GM23248 (cell line): ENCODE results near the gene OPCML. TPM values are rescaled to one million over a fixed set of nuclear protein-coding genes. Genes with fewer than 3 reads are reported as not detected.

Experiments used
- DNase-seq: peaks from one replicate; pipeline ENCODE4 v3.0.0-alpha.2; 2015
- H2AFZ ChIP-seq: fragments of 200-600 bp; sonication (generic); 2 replicates; pipeline ENCODE4 v1.6.1; 2016; ENCODE audit warnings: antibody characterized with exemption
- H3F3A ChIP-seq: fragments of 200-600 bp; sonication (generic); 2 replicates; pipeline ENCODE4 v1.6.1; 2016; ENCODE audit warnings: mild to moderate bottlenecking, antibody characterized with exemption, mixed run types; ENCODE audit not compliant: insufficient read depth
- H3K27ac ChIP-seq: fragments of 200-600 bp; sonication (generic); 2 replicates; pipeline ENCODE4 v1.5.1; 2016; ENCODE audit warnings: mild to moderate bottlenecking
- H3K27me3 ChIP-seq: fragments of 200-600 bp; sonication (generic); replicated peaks from 2 replicates; pipeline ENCODE4 v1.6.1; 2016; ENCODE audit warnings: mild to moderate bottlenecking; ENCODE audit not compliant: insufficient read depth
- H3K36me3 ChIP-seq: fragments of 200-600 bp; sonication (generic); 2 replicates; pipeline ENCODE4 v1.6.1; 2016; ENCODE audit warnings: low read depth, mild to moderate bottlenecking
- H3K4me1 ChIP-seq: fragments of 200-600 bp; sonication (generic); 2 replicates; pipeline ENCODE4 v1.6.1; 2016; ENCODE audit warnings: mild to moderate bottlenecking; ENCODE audit not compliant: insufficient read depth
- H3K4me2 ChIP-seq: fragments of 200-600 bp; sonication (generic); one replicate; pipeline ENCODE4 v1.6.1; 2016; ENCODE audit warnings: mild to moderate bottlenecking; ENCODE audit not compliant: unreplicated experiment
- H3K4me3 ChIP-seq: fragments of 200-600 bp; sonication (generic); 2 replicates; pipeline ENCODE4 v1.5.1; 2016; ENCODE audit warnings: mild to moderate bottlenecking
- H3K79me2 ChIP-seq: fragments of 200-600 bp; sonication (generic); 2 replicates; pipeline ENCODE4 v1.6.1; 2016; ENCODE audit warnings: mild to moderate bottlenecking; ENCODE audit not compliant: insufficient read depth
- H3K9ac ChIP-seq: fragments of 200-600 bp; sonication (generic); 2 replicates; pipeline ENCODE4 v1.6.1; 2016; ENCODE audit warnings: mild to moderate bottlenecking
- H3K9me2 ChIP-seq: fragments of 200-600 bp; sonication (generic); 2 replicates; pipeline ENCODE4 v1.6.1; 2016; ENCODE audit warnings: mixed run types, mild to moderate bottlenecking, moderate library complexity; ENCODE audit not compliant: insufficient read depth
- H3K9me3 ChIP-seq: fragments of 200-600 bp; sonication (generic); one replicate; pipeline ENCODE4 v1.6.1; 2017; ENCODE audit warnings: low read depth
- H4K20me1 ChIP-seq: fragments of 200-600 bp; sonication (generic); 2 replicates; pipeline ENCODE4 v1.6.0; 2016; ENCODE audit not compliant: insufficient read depth
- EZH2 ChIP-seq: fragments of 200-600 bp; sonication (generic); IDR thresholded peaks from 2 replicates; pipeline ENCODE4 v1.6.1; 2018; ENCODE audit warnings: antibody characterized with exemption, mild to moderate bottlenecking; ENCODE audit not compliant: insufficient read depth, poor library complexity, severe bottlenecking
- EZH2phosphoT487 ChIP-seq: fragments of 200-600 bp; sonication (generic); IDR thresholded peaks from 2 replicates; pipeline ENCODE4 v1.6.1; 2018; ENCODE audit warnings: antibody characterized with exemption, moderate library complexity, mild to moderate bottlenecking, low read depth; ENCODE audit not compliant: insufficient read depth
- WGBS, 2 experiments: methylation state at CpG; one replicate each; pipeline ENCODE4 v1.1.6; 2015 to 2017; ENCODE audit warnings: low lambda C conversion rate in 2 of 2, low coverage in 1 of 2; ENCODE audit errors: missing lambda C conversion rate in 2 of 2; 5-methylcytosine and 5-hydroxymethylcytosine counted together
- in situ Hi-C: fragments of 300-500 bp; cut with MboI; formaldehyde crosslinking; loops from 2 replicates; pipeline ENCODE4 v1.15.0; 2020
- polyA plus RNA-seq: library from polyadenylated mRNA; unstranded; fragments of >200 nt; fragmentation: Nextera tagmentation; extraction: Ambion mirVana; gene quantifications from 2 replicates; pipeline ENCODE4 v1.2.1, GENCODE V29; 2016
- total RNA-seq: library from RNA; depleted of rRNA; stranded (reverse); fragments of >200 nt; shearing (Covaris generic); gene quantifications from 2 replicates; pipeline ENCODE4 v1.2.3, GENCODE V29; 2014

The OPCML gene
- total and polyA plus RNA-seq, 2 experiments from 2014 or later = 0.69 to 1.6 TPM

DNA sequence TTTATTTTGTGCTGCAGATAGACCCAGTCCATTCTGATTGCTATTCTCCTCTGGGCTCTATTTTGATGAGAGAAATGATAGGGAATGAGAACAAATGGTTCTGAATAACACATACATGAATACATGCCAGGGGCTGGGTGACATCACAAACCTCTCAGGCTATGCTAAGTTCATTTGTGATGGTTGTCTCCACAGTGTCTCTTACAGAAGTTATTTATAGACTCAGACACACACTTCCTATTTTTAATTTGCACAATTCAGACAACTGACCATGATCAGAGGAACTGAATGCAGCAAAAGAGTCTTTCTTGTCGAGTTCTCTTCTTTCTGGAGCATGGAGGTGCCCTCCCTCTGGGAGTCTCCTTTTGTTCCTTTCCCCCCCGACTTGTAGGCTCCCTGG is 991.7 kb downstream of the OPCML start:
- H3K27me3 ChIP-seq = no peaks in the 10 kb centered on the region
- peak; percentile 32 for DNase-seq
- no peak overlapping the region for H3K9ac ChIP-seq
- no peak overlapping the region for H3K4me2 ChIP-seq
- H3K4me1 ChIP-seq = no peaks in the 10 kb centered on the region
- no peaks in the 10 kb centered on the region for H3K9me2 ChIP-seq
- H4K20me1 ChIP-seq = no peaks in the 10 kb centered on the region
- no peaks in the 10 kb centered on the region for H3K79me2 ChIP-seq
- H3K36me3 ChIP-seq = no peaks in the 10 kb centered on the region
- H2AFZ ChIP-seq = no peak overlapping the region
- no peaks in the 10 kb centered on the region for H3F3A ChIP-seq
- H3K27ac ChIP-seq = no peak overlapping the region
- 29 to 31% methylated on average over 2 of the region's 2 CpGs for WGBS, 2 experiments
- no peak for TF ChIP-seq EZH2
- in situ Hi-C loops = no loop called here
- no peaks in the 10 kb centered on the region for H3K9me3 ChIP-seq
- H3K4me3 ChIP-seq = no peak overlapping the region

DNA sequence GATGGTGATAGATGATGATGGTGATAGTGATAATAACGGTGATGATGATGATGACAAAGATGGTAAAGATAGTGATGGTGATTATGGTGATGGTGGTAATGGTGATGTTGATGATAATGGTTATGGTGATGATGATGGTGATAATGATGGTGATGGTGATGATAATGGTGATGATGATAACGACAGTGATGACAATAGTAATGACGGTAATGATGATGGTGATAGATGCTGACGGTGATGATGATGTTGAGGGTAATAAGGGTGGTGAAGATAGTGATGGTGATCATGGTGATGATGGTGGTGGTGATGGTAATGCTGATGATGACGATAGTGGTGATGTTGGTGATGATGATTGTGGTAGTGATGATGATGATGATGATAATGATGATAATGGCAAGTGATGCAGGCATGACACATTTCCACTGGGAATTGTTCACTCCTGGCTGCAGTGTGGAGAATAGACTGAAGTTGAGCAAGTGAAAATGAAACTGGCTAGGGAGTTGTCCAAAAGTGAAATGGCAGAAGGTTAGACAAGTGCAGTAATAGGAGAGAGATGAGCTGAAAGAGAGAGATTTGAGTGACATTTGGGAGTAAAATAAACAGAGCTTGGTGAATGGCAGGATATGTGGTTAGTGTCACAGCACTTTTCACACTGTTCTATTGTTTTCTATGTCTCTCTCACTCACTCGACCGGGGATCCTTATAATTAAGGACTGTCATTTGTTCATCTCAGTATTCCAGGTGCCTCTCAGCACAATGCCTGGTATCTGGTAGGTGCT is 992.5 kb downstream of the OPCML start:
- no peaks in the 10 kb centered on the region for H4K20me1 ChIP-seq
- no peaks in the 10 kb centered on the region for H3K79me2 ChIP-seq
- no peak overlapping the region for H3K9ac ChIP-seq
- H2AFZ ChIP-seq = no peak overlapping the region
- TF ChIP-seq EZH2 = no peak
- TF ChIP-seq EZH2phosphoT487 = no peak
- no peaks in the 10 kb centered on the region for H3K36me3 ChIP-seq
- 59 to 62% methylated on average over 7 of the region's 7 CpGs for WGBS, 2 experiments
- no peaks in the 10 kb centered on the region for H3K4me1 ChIP-seq
- H3K9me3 ChIP-seq = no peaks in the 10 kb centered on the region
- H3K27ac ChIP-seq = no peak overlapping the region
- H3K9me2 ChIP-seq = no peaks in the 10 kb centered on the region
- no peak overlapping the region for H3K4me2 ChIP-seq
- H3F3A ChIP-seq = no peaks in the 10 kb centered on the region
- in situ Hi-C loops = no loop called here
- peak; percentile 19 for DNase-seq
- no peaks in the 10 kb centered on the region for H3K27me3 ChIP-seq
- no peak overlapping the region for H3K4me3 ChIP-seq

DNA sequence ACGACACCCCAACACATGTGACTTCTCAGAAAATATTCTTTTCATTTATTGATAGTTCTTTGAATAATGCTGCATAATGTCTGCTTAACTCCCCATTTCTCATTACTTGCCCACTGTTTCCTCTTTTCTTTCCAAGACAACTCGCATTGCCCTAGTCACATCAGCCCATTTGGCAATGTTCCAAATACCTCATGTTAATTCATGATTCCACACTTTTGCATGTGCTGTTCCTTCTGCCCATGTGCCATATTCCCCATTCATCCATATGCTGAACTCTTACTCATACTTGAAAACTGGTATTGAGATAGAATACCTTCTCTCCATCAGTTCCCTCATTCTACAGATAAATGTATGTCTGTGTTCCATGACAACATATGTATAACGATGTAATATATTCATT is 993.7 kb downstream of the OPCML start:
- Histone ChIP-seq H3K27me3 (no peaks in the 10 kb centered on the region), H3K4me1 (no peaks in the 10 kb centered on the region), H3K79me2 (no peaks in the 10 kb centered on the region), H2AFZ (no peak overlapping the region), H3K36me3 (no peaks in the 10 kb centered on the region), H3K4me2 (no peak overlapping the region), H4K20me1 (no peaks in the 10 kb centered on the region), H3K9me2 (no peaks in the 10 kb centered on the region), H3K9me3 (no peaks in the 10 kb centered on the region), H3F3A (no peaks in the 10 kb centered on the region), H3K4me3 (no peak overlapping the region), H3K9ac (no peak overlapping the region), H3K27ac (no peak overlapping the region)
- no peak for DNase-seq
- in situ Hi-C loops = no loop called here
- 43 to 48% methylated on average over 3 of the region's 3 CpGs for WGBS, 2 experiments
- TF ChIP-seq EZH2 (no peak), EZH2phosphoT487 (no peak)

DNA sequence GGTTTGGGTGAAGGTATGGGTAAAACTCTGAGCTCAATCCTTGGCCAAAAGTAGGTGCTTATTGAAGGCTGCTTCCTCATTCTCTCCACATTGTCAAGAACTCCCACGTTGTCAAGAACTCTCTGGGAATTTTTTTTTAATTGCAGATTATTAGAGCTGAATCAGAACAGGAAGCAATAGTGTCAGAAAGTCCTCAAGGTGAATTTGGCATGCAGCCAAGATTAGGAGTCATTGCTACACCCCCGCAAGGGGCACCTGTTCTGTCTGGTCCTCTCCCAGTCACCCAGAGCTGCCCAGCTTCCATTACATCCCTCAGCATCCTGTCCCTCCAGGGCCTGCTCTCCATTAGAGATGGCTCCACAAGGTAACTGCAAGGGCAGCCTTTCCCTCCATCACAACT is 996.5 kb downstream of the OPCML start:
- H4K20me1 ChIP-seq = no peaks in the 10 kb centered on the region
- no peak overlapping the region for H3K4me2 ChIP-seq
- no peaks in the 10 kb centered on the region for H3K9me3 ChIP-seq
- no peaks in the 10 kb centered on the region for H3K36me3 ChIP-seq
- H3K79me2 ChIP-seq = no peaks in the 10 kb centered on the region
- no peak for DNase-seq
- no peaks in the 10 kb centered on the region for H3F3A ChIP-seq
- no peak overlapping the region for H2AFZ ChIP-seq
- no peak overlapping the region for H3K4me3 ChIP-seq
- TF ChIP-seq EZH2phosphoT487 = no peak
- TF ChIP-seq EZH2 = no peak
- H3K9ac ChIP-seq = no peak overlapping the region
- H3K27ac ChIP-seq = no peak overlapping the region
- WGBS, 2 experiments = 30% methylated on average over 2 of the region's 2 CpGs
- H3K9me2 ChIP-seq = no peaks in the 10 kb centered on the region
- in situ Hi-C loops = no loop called here
- no peaks in the 10 kb centered on the region; the same call in 1 of the 2 replicates for H3K27me3 ChIP-seq
- H3K4me1 ChIP-seq = no peaks in the 10 kb centered on the region
